GM19099 (cell line): Measurements from ENCODE around the gene SCTR.

Source experiments
- POLR2A ChIP-seq: IDR thresholded peaks from 3 replicates; pipeline ENCODE4 v1.6.1; 2011; ENCODE audit warnings: low read depth; ENCODE audit not compliant: insufficient read length; ENCODE audit errors: extremely low read depth

The SCTR gene

DNA sequence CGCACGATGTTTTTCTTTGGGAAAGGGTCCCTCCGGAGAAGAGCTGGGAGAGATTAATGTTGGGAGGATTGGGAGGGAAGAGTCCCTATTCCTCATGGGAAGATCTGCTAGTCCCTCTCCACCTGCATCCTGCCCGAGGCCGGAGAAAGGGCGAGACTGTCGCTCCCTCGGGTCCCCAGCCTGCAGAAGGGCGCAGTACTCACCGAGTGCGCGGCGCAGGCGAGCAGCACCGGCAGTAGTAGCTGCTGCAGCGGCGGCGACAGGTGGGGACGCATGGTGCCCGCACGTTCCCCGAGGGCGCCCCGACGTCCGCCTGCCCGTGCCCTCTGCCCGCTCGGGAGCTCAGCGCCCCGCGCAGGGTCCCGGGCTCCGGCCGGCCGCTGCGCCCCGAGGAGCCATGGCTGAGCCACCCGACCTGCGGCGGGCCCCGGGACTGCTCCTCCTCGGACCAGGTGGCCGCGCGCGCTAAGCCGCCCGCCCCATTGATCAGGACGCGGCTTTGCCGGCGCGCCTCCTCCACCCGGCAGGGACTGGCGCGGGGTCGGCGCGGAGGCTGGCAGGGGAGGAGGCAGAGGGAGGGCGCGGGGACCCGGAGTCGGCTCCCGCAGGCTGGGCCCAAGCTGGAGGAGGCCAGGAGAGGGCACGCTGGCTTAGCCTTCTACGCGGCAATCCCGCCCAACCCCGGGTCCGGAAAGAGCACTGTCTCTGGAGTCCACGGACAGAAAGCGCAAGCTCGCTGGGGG is at the start of gene SCTR:
SCTR (minus strand) TSS at position 532 of the 743 bp plus-strand sequence; CDS start at position 275, 257 bp downstream.
- no peak for TF ChIP-seq POLR2A

DNA sequence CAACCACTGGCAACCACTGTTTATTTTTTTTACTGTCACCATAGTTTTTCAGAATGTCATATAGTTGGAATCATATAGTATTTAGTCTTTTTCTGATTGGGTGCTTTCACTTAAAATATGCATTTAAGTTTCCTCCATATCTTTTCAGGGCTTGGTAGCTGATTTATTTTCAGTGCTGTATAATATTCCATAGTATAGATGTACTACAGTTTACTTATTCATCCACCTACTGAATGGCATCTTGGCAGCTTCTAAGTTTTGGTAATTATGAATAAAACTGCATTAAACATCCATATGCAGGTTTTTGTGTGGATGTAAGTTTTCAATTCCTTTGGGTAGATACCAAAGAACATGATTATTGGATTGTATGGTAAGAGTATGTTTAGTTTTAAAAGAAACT is 43.0 kb upstream of the SCTR start:
- TF ChIP-seq POLR2A = no peak

DNA sequence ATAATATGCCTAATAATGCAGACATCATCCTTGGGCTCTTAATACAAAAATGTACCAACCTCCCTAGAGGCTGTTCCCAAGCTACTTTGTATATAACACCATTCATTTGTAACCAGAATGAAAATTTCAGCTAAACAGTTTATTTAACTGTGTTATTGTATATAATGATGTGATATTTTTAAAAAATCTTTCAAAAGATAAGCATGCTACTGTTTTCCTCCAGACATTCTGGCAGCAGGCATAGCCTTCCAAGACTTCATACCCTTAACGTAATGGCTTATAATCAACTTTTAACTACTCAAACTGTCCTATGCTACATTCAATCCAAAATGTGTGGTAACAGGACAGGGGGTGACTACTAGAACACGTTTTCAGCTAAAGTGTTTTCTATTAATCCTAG is 41.2 kb upstream of the SCTR start:
- TF ChIP-seq POLR2A = no peak

DNA sequence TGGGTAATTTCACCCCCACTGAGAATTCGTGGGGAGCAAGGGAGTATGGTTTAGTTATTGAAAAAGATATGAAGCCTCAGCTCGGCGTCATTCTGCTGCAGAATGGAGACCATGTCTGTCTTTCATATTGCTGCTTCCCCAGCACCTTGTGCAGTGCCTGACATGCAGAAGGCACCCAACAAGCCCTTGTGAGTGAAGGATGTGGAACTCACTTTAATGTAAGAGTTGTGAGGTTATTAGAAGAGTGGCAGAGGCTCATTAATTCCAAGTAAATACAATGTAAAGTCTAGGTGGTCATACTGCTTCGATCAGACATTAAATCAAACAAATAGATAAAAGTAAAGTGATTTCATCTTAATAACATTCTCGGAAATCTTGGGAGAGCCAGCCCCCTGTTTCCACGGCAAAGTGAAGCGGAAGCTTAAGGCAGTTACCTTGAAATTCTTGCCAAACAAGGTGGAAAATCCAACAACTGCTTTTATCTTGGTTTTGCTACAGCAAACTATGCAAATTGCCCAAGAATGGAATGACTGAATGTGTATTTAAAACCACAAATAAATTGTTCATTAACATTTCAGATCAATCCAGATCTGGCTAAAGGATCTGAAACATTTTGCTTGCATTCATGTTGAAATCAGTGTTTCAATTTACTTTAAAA is 29.5 kb upstream of the SCTR start:
- no peak for TF ChIP-seq POLR2A

DNA sequence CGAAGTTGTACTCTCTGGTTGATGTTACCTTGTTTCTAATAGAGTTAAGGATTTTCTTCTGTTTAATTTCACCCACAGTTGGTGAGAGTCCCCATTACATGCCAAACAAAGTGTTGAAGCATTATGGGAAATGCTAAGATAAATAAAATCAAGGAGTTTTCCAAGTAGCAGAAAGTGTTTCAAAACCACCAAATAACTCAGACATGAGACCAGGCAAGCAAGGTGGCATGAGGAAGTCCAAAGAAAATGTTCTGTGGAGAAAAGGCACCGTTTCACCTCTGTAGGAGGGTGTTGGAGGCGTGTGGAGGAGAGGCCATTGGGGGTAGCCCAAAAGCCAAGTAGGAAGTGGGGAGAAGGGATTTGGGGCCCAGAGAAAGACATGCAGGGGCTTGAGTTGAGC is 28.6 kb upstream of the SCTR start:
- no peak for TF ChIP-seq POLR2A

DNA sequence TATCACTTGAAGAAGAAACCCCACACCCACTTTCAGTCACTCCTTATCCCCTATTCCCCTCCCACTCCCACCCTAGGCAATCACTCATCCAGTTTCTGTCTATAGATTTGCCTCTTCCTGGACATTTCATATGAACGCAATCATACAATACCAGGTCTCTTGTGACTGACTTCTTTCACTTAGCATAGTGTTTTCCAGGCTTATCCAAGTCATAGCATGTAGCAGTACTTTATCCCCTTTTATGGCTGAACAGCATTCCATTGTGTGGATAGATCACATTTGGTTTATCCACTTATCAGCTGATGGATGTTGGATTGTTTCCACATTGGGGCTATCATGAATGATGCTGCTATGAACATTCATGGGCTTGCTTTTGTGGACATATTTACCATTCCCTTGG is 26.6 kb upstream of the SCTR start:
- TF ChIP-seq POLR2A = no peak

DNA sequence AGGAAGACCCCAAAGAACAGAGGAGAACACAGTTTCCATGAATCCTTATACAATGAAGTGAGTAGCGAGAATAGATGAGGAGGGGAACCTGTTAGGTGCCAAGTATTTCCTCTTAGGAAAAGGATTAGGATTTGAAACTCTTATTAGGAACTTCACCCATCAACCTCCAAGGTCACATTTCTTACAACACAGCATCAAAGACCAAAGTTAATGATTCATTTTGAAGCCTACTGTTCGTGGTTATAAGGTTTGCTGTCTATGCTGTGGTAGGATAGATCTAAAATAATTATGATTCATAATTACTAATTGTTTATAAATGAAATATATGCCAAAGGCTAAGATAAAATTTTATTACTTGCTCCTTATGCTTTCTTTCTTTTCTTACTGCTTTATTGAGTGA is 26.1 kb upstream of the SCTR start:
- TF ChIP-seq POLR2A = no peak

DNA sequence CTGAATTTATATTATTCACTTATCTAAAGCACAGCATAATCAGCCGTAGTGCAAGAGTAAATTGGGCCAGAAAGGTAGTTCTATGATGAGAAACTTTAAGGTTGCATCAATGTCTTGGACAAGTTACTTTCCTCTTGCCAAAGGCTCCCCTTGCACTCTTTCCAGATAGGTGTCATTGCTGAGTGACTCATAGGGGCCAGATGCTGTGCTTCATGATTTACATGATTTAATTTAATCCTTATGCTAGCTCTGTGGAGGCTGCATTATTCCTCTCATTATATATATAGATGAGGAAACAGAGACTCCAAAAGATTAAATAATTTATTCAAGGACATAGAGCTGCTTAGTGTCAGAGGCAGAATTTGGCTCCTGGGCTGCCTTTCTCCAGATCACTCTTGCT is 25.0 kb upstream of the SCTR start:
- TF ChIP-seq POLR2A = no peak

DNA sequence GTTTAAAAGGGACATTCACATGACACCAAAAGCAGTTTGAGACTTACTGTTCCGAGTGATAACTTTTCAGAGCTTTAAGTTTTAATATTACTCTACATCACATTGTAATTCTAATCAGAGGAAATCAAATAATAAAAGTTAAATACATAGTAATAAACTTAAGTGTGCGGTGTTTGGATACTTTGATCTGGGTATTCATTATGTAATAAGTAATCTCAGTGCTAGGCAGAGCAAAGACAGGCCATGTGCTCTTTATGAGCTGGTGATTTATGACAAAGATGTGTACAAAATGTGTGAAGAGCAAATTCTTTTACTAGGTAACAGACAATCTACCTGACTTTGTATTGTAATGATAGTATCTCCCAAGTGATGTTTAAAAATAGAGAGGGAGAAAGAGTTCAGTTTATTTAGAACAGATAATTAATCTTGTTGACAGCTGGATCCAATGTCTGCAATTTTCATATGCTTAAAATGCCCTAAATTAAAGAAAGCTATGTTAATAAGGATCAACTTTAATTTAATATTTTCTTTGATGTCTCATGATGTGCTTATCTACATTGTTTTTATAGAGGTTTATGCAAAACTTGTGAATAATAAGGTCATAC is 24.3 kb upstream of the SCTR start:
- TF ChIP-seq POLR2A = no peak

DNA sequence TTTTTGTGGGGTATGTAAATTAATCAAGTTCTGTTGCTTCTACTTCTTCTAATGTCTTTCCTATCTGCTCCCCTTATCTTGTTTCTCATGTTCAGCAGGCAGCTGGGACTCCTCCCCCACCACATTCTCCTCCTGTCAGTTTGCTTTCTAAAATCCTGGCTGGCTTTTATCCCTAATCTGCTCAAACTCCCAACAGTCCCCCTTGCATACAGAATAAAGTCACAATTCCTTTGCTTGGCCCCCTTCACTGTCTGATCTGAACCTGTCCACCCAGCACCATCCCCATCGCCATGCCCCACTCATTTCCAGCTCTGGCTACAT is 22.1 kb upstream of the SCTR start:
- TF ChIP-seq POLR2A = no peak

DNA sequence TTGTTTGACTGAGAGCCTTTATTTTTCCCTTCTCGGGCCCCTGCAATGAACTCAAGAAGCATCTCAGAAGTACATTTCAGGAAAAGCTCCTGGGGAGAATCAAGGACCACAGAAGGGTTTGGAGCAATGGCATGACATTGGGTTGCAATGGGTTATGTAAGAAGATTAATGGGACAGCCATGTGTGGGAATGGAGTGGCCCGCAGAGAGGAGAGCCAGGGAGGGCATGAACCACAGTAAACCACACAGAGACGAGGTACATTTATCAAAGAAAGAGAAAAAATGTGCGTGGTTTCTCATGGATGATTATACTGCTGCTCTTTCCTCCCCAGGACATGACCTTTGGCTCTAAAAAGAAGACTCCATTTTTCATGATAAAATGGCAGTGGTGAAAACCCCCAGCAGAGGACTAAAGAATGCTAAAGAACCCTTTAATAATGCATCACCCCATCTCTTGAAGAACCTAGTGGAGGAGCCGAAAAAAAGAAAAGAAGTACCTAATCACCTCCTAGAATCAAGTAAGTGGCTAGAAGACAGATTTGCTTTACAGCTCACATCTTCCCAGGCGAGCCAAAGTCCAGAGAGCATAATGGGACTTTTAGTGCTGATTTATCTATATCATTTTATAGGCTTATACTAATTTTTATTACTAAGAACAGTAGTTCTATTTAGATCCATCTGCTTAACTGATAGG is 21.6 kb upstream of the SCTR start:
- no peak for TF ChIP-seq POLR2A

DNA sequence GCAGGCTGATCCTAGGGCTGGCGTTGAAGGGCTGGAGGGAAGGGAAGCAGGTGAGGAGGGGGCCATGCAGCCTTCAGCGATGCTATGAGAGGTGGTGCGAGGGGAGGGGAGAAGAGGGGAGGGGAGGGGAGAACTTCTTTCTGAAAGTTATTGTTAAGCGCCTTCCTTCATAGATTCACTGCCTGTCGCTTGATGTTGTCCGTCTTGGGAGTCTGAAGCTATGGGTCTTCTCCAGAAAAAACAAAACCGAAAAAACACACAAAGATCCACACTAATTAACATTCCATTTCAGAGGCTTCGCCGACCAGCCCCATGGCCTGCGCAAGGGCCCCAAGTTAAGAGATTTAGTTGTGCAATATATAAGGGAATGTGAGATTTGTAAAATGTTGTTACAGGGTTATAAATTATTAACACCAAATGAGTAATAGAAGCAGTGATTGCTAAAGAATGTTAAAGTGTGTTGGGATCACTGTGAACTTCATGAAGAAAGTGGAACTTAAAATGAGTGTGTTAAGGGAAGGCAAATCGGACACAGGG is 20.7 kb upstream of the SCTR start:
- TF ChIP-seq POLR2A = no peak

DNA sequence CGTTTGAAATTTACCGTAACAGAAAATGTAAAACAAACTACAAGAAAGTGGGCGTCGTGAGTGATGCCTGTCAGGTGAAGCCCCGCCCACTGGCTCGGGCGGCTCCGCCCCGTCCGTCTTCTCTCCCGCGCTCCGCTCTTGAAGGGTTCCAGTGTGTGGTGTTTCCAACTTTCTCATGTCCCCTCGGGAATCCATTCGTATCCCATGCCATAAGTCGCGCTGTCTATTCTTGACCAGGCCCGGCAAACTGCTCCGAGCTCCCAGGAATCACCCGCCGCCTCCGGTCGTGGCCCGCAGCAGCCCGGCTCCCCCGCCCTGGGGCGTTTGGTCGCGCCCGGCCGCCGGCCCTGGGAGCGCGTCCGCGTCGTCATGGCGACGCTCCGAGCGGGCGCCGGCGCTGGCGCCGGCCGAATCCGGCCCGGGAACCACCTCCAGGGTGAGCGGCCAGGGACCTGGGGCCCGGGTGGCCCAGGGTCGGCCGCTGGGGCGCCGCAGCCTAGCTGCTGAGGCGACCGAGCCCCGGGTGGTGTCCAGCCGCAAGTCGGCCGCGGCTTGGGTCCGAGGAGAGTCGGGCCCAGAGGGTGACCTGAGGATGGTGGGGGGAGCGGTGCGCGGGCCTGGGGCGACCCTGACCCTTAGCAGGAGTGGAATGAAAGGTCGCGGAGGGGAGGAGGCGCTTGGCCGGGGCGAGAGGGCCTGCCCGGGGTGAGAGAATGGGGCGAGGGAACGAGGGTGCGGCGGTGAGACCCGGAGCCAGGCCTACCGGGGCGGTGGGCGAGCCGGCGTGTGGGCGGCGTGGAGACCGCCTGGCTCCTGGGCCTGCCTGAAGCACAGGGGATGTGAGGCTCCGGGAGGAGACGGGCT is 20.0 kb upstream of the SCTR start, which contains the start of gene CFAP221:
CFAP221 (plus strand) TSS at position 375 of the 864 bp plus-strand sequence. CDS start 1,683 bp downstream, outside the sequence.
- TF ChIP-seq POLR2A = no peak

DNA sequence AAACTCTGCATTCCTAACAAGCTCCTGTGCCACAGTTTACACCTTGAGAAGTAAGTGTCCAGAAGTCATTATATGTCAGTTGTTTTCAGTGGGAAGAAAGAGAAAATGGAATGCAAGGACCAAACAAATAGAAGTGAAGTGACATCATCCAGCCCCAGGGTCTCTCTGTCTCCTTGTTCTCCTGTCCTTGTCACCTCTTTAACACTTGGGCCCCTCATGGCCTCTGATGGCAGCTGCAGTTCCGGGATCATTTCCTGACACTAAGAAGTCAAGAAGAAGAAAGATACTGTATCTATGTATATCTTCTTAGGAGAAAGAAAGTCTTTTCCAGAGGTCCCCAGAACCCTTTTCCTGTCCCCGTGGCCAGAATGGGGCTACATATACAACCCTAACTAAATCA is 17.2 kb upstream of the SCTR start:
- TF ChIP-seq POLR2A = no peak
